Keratinocyte (primary cell): ENCODE measurements around the gene ZNF219. TPM values are rescaled to one million over a fixed set of nuclear protein-coding genes. Genes with fewer than 3 reads are reported as not detected.

ENCODE experiments used
- DNase-seq: peaks from one replicate; pipeline ENCODE4 v3.0.0-alpha.2; 2011; ENCODE audit warnings: low read depth, missing footprints, low spot score
- FAIRE-seq: peaks from 2 replicates; lab custom pipeline; 2011; peaks lifted over from hg19 to GRCh38; lab: Jason Lieb, UNC
- H2AFZ ChIP-seq: 2 replicates; pipeline ENCODE4 v1.6.0; 2012; ENCODE audit warnings: low read length, control low read depth, inconsistent platforms; ENCODE audit not compliant: control insufficient read depth
- H3K27ac ChIP-seq: 2 replicates; pipeline ENCODE4 v1.5.1; 2011; ENCODE audit warnings: low read length; ENCODE audit not compliant: control insufficient read depth, insufficient read depth
- H3K27me3 ChIP-seq: 3 replicates; pipeline ENCODE4 v1.6.0; 2011; ENCODE audit warnings: low read length; ENCODE audit not compliant: control insufficient read depth, insufficient read depth; ENCODE audit errors: extremely low read depth
- H3K36me3 ChIP-seq, 2 experiments: 2 replicates in 1 of 2; 3 replicates in 1 of 2; pipeline ENCODE4 v1.5.1; 2011; ENCODE audit warnings: low read length in 2 of 2, mild to moderate bottlenecking in 1 of 2; ENCODE audit not compliant: control insufficient read depth in 2 of 2, insufficient read depth in 2 of 2; ENCODE audit errors: extremely low read depth in 1 of 2
- H3K4me1 ChIP-seq: 3 replicates; pipeline ENCODE4 v1.5.1; 2011; ENCODE audit warnings: low read length; ENCODE audit not compliant: control insufficient read depth, insufficient read depth; ENCODE audit errors: extremely low read depth
- H3K4me2 ChIP-seq: 3 replicates; pipeline ENCODE4 v1.6.0; 2011; ENCODE audit warnings: low read depth, low read length; ENCODE audit not compliant: control insufficient read depth, insufficient read depth; ENCODE audit errors: extremely low read depth
- H3K4me3 ChIP-seq, 3 experiments: fragments of 200-600 bp in 1 of 3; sonication (generic) in 1 of 3; 2 replicates in 2 of 3; 3 replicates in 1 of 3; pipeline ENCODE4 v1.5.1; 2011 to 2016; ENCODE audit warnings: low read length in 3 of 3, mild to moderate bottlenecking in 3 of 3, control low read depth in 2 of 3, inconsistent platforms in 1 of 3, low read depth in 1 of 3, mixed read lengths in 1 of 3, mixed run types in 1 of 3, moderate library complexity in 1 of 3; ENCODE audit not compliant: control insufficient read depth in 2 of 3, insufficient read depth in 2 of 3; ENCODE audit errors: extremely low read depth in 1 of 3
- H3K79me2 ChIP-seq: 2 replicates; pipeline ENCODE4 v1.6.0; 2012; ENCODE audit warnings: low read length; ENCODE audit not compliant: control insufficient read depth, insufficient read depth
- H3K9ac ChIP-seq: 3 replicates; pipeline ENCODE4 v1.6.0; 2011; ENCODE audit warnings: low read length; ENCODE audit not compliant: control insufficient read depth, insufficient read depth; ENCODE audit errors: extremely low read depth
- H3K9me1 ChIP-seq: 3 replicates; pipeline ENCODE4 v1.6.0; 2011; ENCODE audit warnings: low read length; ENCODE audit not compliant: control insufficient read depth, insufficient read depth; ENCODE audit errors: extremely low read depth
- H3K9me3 ChIP-seq: 2 replicates; pipeline ENCODE4 v1.5.1; 2012; ENCODE audit warnings: low read depth, low read length; ENCODE audit not compliant: control insufficient read depth
- H4K20me1 ChIP-seq: 3 replicates; pipeline ENCODE4 v1.6.0; 2011; ENCODE audit warnings: low read length; ENCODE audit not compliant: control insufficient read depth, insufficient read depth; ENCODE audit errors: extremely low read depth
- EZH2 ChIP-seq: IDR thresholded peaks from one replicate; pipeline ENCODE4 v1.6.1; 2012; ENCODE audit warnings: inconsistent platforms, mild to moderate bottlenecking, low read length, moderate library complexity
- dilution Hi-C: fragments of 300-500 bp; cut with MboI; formaldehyde crosslinking; loops from one replicate; pipeline ENCODE4 v1.7.0; 2020; ENCODE audit warnings: low sequenced_read_pairs; ENCODE audit not compliant: extremely low pct_ligation_motif_present
- polyA plus RNA-seq, 5 experiments: library from polyadenylated mRNA; depleted of rRNA in 3 of 5; stranded (reverse) in 3 of 5; stranded (forward) in 1 of 5; unstranded in 1 of 5; fragments of >200 nt; gene quantifications; 1 replicate in 1 of 5; 2 replicates in 3 of 5; 3 replicates in 1 of 5; pipeline versions ENCODE4 v1.2.1 to v1.2.3, GENCODE V29; 2011 to 2012; ENCODE audit warnings: missing spikeins in 2 of 5, low read depth in 1 of 5, low replicate concordance in 1 of 5
- TF ChIP-seq, protein P1 (sequence below), 3 experiments: IDR thresholded peaks in 1 of 3; conservative IDR thresholded peaks in 1 of 3; optimal IDR thresholded peaks in 1 of 3; 2 replicates in 2 of 3; 3 replicates in 1 of 3; pipeline versions ENCODE3 to v1.5.1; 2011; ENCODE audit warnings: low read length in 3 of 3, mild to moderate bottlenecking in 3 of 3, moderate library complexity in 2 of 3, control low read depth in 1 of 3, inconsistent platforms in 1 of 3; ENCODE audit not compliant: insufficient read depth in 2 of 3; ENCODE audit errors: extremely low read depth in 1 of 3

ZNF219 gene
- polyA plus RNA-seq, 1 donor (not counting 4 experiments of a cell fraction or from before 2014, with no cell fraction given), result 23.1 TPM

DNA sequence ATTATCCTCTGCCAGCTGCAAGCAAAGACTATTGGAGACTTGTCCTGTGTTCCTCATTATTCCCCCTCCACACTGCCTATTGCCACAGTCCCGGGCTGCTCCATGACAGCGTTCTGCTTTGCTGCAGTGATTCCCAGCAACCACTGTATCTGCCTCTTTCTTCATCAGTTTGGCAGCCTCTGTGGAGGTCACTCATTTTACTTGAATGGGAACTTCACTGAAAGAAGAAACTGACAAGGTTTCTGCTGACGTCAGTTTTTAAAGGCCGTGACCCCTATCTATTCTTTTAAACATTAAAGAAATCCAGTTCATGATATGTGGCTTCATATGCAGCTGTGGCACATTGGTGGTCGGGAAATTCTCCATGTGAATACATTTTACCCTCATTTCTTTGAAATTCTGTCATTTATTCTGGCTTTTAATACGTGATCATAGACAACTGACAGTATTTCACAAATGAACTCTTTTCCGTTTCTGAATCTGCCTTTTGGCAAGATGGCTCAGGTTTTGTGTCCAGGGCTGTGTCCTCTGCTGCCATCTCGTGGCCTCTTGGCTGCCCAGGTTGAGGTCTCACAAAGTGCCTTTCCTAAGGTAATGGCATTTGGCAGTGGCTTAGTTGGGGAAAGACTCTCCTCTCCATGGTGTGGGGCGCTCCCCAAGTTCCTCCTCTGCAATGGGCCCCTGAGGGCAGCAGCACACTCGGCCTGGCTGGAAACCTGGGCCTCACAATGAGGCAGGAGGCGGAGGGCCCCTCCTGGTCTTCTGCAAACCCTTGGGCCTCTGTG is 8.2 kb upstream of the ZNF219 start:
- Histone ChIP-seq H3K4me2 (peak overlapping the region; percentile 83), H3K9ac (peak overlapping the region; percentile 49), H4K20me1 (no peaks in the 10 kb centered on the region), H3K27me3 (no peaks in the 10 kb centered on the region), H3K27ac (peak overlapping the region; percentile 60), H3K79me2 (peaks cover 7% of the 10 kb centered on the region), H3K9me1 (no peaks in the 10 kb centered on the region), H3K36me3 (no peaks in the 10 kb centered on the region), H3K4me3 (peak overlapping the region in 1 of 3 experiments; percentile 35), H2AFZ (peak overlapping the region; percentile 92), H3K9me3 (no peaks in the 10 kb centered on the region), H3K4me1 (peaks cover 54% of the 10 kb centered on the region)
- dilution Hi-C loops, result no loop called here
- FAIRE-seq (no peak), DNase-seq (no peak)
- TF ChIP-seq, protein P1, sequence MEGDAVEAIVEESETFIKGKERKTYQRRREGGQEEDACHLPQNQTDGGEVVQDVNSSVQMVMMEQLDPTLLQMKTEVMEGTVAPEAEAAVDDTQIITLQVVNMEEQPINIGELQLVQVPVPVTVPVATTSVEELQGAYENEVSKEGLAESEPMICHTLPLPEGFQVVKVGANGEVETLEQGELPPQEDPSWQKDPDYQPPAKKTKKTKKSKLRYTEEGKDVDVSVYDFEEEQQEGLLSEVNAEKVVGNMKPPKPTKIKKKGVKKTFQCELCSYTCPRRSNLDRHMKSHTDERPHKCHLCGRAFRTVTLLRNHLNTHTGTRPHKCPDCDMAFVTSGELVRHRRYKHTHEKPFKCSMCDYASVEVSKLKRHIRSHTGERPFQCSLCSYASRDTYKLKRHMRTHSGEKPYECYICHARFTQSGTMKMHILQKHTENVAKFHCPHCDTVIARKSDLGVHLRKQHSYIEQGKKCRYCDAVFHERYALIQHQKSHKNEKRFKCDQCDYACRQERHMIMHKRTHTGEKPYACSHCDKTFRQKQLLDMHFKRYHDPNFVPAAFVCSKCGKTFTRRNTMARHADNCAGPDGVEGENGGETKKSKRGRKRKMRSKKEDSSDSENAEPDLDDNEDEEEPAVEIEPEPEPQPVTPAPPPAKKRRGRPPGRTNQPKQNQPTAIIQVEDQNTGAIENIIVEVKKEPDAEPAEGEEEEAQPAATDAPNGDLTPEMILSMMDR (optimal IDR thresholded peaks at IDR 0.05 in 1 of 3, IDR thresholded peaks at IDR 0.05 in 1 of 3, conservative IDR thresholded peaks at IDR 0.05 in 1 of 3; ENCODE audit: extremely low read depth in 1 of 3, insufficient read depth in 2 of 3, low read length in 3 of 3), result peak; percentile 89 to 94 (median 92)
- no peak for TF ChIP-seq EZH2

DNA sequence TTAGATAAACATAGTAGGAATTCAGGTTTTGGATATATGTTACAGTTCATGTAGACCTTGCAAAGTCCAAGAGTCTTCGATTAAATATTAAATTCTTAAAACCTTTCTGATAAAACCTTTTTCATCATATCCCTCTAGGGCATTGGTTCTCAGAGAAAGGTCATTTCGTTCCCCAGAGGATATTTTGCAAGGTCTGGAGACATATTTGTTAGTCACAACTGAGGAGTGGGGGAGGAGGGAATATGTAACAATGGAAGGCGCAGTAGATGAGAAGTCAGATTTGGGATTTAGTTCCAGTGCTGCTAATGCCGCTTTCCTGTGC is 7.7 kb upstream of the ZNF219 start:
- Histone ChIP-seq H3K9ac (peak overlapping the region; percentile 49), H3K36me3 (no peaks in the 10 kb centered on the region), H3K9me1 (no peaks in the 10 kb centered on the region), H3K9me3 (no peaks in the 10 kb centered on the region), H3K4me2 (peak overlapping the region; percentile 83), H2AFZ (peak overlapping the region; percentile 92), H3K4me1 (peaks cover 60% of the 10 kb centered on the region), H3K4me3 (peak overlapping the region in 1 of 3 experiments; percentile 35), H3K27ac (peak overlapping the region; percentile 60), H3K27me3 (no peaks in the 10 kb centered on the region), H4K20me1 (no peaks in the 10 kb centered on the region), H3K79me2 (peaks cover 9% of the 10 kb centered on the region)
- DNase-seq (no peak), FAIRE-seq (no peak)
- TF ChIP-seq, protein P1 (optimal IDR thresholded peaks at IDR 0.05 in 1 of 3, IDR thresholded peaks at IDR 0.05 in 1 of 3, conservative IDR thresholded peaks at IDR 0.05 in 1 of 3; ENCODE audit: extremely low read depth in 1 of 3, insufficient read depth in 2 of 3, low read length in 3 of 3), result no peak
- no peak for TF ChIP-seq EZH2
- dilution Hi-C loops, result no loop called here
